IMR-90 (cell line): Measurements from ENCODE around the gene YPEL1. TPM values are rescaled to one million over a fixed set of nuclear protein-coding genes. Genes with fewer than 3 reads are reported as not detected.

Experiments
- microRNA-seq, 2 experiments: library from miRNA; stranded (forward) in 1 of 2; unstranded in 1 of 2; fragments of 10-50 nt in 1 of 2; fragments of <30 nt in 1 of 2; gene quantifications in 1 of 2; microRNA quantifications in 1 of 2; one replicate each; pipeline versions ENCODE3 to v1.1.0; 2013 to 2020; ENCODE audit not compliant: insufficient read depth in 1 of 2, insufficient read length in 1 of 2, unreplicated experiment in 1 of 2
- polyA plus RNA-seq, 3 experiments: library from polyadenylated mRNA; depleted of rRNA; stranded (reverse); fragments of >200 nt; gene quantifications; 2 replicates each; pipeline ENCODE4 v1.2.3, GENCODE V29; 2012; ENCODE audit warnings: low replicate concordance in 1 of 3
- small RNA-seq, 5 experiments: library from RNA; depleted of rRNA; stranded (forward); fragments of <200 nt; gene quantifications; one replicate each; pipeline ENCODE3, GENCODE V24; 2012
- total RNA-seq: library from RNA; depleted of rRNA; stranded (reverse); fragments of >200 nt; gene quantifications from 2 replicates; pipeline ENCODE4 v1.2.3, GENCODE V29; 2012; rRNA removed

YPEL1 gene
- total and polyA plus RNA-seq, 2 of the 4 experiments (the other 2 are of a cell fraction): 0.72 to 1.3 TPM

Small RNA genes within 50 kb of the gene (microRNA-seq; reads per million reads assigned to microRNA genes)
- gene MIR130B (ENCODE audit: unreplicated experiment) (760 reads per million, percentile 74 among the genes with 10 or more reads in this experiment), gene MIR301B (ENCODE audit: insufficient read depth in 1 of 2, insufficient read length in 1 of 2, unreplicated experiment in 1 of 2) (15.7 to 100 reads per million in 2 experiments), gene RN7SL280P (ENCODE audit: insufficient read depth, insufficient read length) (not detected)

Small RNA genes within 50 kb of the gene (small RNA-seq; reads per million reads assigned to genes)
- 0.35 to 76.3 (median 11.4) reads per million in 5 experiments for gene MIR301B
- gene RN7SL280P: 0 reads per million in 5 experiments

Other genes starting within 250 kb of the YPEL1 start
- 0.28 and 0.36 TPM in 2 replicates for gene RIMBP3C, start 184.3 kb downstream of the YPEL1 start, total RNA-seq
- 0.05 and 0.10 TPM in 2 replicates for gene RIMBP3C, start 184.3 kb downstream of the YPEL1 start, polyA plus RNA-seq (2012; rRNA removed)
- 29.0 and 66.1 TPM in 2 replicates for gene UBE2L3, start 168.1 kb downstream of the YPEL1 start, total RNA-seq
- 69.4 and 72.9 TPM in 2 replicates for gene UBE2L3, start 168.1 kb downstream of the YPEL1 start, polyA plus RNA-seq (2012; rRNA removed)
- gene YDJC, start 105.8 kb downstream of the YPEL1 start, total RNA-seq: 7.2 and 8.1 TPM in 2 replicates
- 23.6 and 28.3 TPM in 2 replicates for gene YDJC, start 105.8 kb downstream of the YPEL1 start, polyA plus RNA-seq (2012; rRNA removed)
- gene CCDC116, start 103.0 kb downstream of the YPEL1 start, total RNA-seq: under 0.01 TPM in 1 of 2 replicates, not detected in the other
- 0.27 and 0.34 TPM in 2 replicates for gene CCDC116, start 103.0 kb downstream of the YPEL1 start, polyA plus RNA-seq (2012; rRNA removed)
- gene SDF2L1, start 93.5 kb downstream of the YPEL1 start, total RNA-seq: 18.8 and 25.0 TPM in 2 replicates
- 51.1 and 72.6 TPM in 2 replicates for gene SDF2L1, start 93.5 kb downstream of the YPEL1 start, polyA plus RNA-seq (2012; rRNA removed)
- 20.6 and 21.4 TPM in 2 replicates for gene PPIL2, start 69.8 kb downstream of the YPEL1 start, total RNA-seq
- gene PPIL2, start 69.8 kb downstream of the YPEL1 start, polyA plus RNA-seq (2012; rRNA removed): 59.9 and 62.1 TPM in 2 replicates
- 44.7 and 51.3 TPM in 2 replicates for gene MAPK1, start 131.9 kb upstream of the YPEL1 start, total RNA-seq
- gene MAPK1, start 131.9 kb upstream of the YPEL1 start, polyA plus RNA-seq (2012; rRNA removed): 33.5 and 41.0 TPM in 2 replicates
- gene PPM1F, start 217.1 kb upstream of the YPEL1 start, total RNA-seq: 20.8 and 25.0 TPM in 2 replicates
- 30.3 and 34.0 TPM in 2 replicates for gene PPM1F, start 217.1 kb upstream of the YPEL1 start, polyA plus RNA-seq (2012; rRNA removed)
- gene TOP3B, start 247.0 kb upstream of the YPEL1 start, total RNA-seq: 19.7 and 23.5 TPM in 2 replicates
- 21.8 and 23.0 TPM in 2 replicates for gene TOP3B, start 247.0 kb upstream of the YPEL1 start, polyA plus RNA-seq (2012; rRNA removed)